HFF-Myc (cell line): Measurements from ENCODE around the gene SNRNP200.

Experiments used
- DNase-seq: peaks from one replicate; pipeline ENCODE4 v3.0.0-alpha.2; 2011; ENCODE audit warnings: low read depth; ENCODE audit errors: extremely low read depth
- H3K4me3 ChIP-seq: replicated peaks from 2 replicates; pipeline ENCODE4 v1.5.1; 2011; ENCODE audit warnings: low read depth, mild to moderate bottlenecking, control low read depth, low read length
- CTCF ChIP-seq: IDR thresholded peaks from 2 replicates; pipeline ENCODE4 v1.5.1; 2012; ENCODE audit warnings: mild to moderate bottlenecking, low read depth, low read length, control low read depth; ENCODE audit errors: missing control alignments

Gene SNRNP200

DNA sequence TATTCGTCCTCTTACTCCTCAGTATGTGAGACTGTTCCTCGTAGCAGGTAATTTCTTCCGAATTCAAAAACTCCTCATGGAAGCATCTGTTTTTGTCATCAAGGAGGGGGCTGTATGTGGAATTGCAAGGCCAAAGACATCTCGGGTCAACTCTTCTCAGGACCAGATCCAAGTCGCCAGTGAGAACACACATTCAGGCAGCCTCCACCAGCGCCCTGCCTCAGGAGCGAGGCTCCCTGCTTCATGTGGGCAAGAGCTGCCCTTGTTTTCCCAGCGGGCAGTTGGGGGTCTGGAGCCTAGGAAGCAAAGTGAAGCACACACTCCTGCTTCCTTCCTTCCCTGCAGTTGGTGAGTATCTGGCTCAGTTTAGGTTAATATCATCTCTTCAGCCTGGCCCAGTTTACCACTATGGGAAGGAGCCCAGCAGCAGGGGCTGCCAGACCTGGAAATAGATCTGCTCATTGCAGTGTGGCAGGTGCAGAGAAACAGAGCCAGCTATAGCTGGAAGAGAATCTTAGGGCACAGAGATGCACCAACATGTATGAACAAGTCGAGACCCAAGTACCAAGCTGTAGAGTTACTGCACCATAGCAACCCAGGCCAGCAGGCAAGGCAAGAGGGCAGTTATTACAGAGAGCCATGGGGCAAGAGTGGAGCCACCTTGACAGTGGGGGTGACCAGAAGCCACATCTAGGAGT, 64.9 kb downstream of the SNRNP200 start:
- no peak overlapping the region for H3K4me3 ChIP-seq
- DNase-seq = no peak
- TF ChIP-seq CTCF = no peak

- H3K4me3 ChIP-seq = no peak overlapping the region
- no peak for DNase-seq
- no peak for TF ChIP-seq CTCF
Observed at GRCh38 chr2:96239745-96240264, 65.5 kb downstream of the SNRNP200 start.

GRCh38 chr2:96239091-96239490, 66.3 kb downstream of the SNRNP200 start:
- no peak overlapping the region for H3K4me3 ChIP-seq
- TF ChIP-seq CTCF = no peak
- DNase-seq = no peak

DNA sequence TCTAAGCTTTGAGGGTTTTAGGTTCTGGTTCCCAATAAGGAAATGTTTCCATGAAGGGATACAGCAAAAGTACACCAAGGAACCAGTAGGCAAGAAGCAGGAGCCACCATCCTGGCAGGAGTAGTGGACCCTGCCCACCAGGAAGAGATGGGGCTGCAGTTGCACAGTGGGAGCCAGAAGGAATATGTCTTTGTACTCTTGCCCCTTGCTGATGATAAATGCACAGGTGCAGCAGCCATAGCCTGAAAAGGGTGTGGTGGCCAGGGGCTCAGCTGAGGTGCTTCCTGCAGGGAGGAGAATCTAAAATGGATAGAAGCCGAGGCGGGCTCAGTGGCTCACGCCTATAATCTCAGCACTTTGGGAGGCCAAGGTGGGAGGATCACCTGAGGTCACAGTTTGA, 67.1 kb downstream of the SNRNP200 start:
- DNase-seq = no peak
- no peak for TF ChIP-seq CTCF
- no peak overlapping the region for H3K4me3 ChIP-seq

- no peak for TF ChIP-seq CTCF
- DNase-seq = no peak
Observed at GRCh38 chr2:96236882-96237281, 68.5 kb downstream of the SNRNP200 start.

GRCh38 chr2:96233880-96234316, 71.4 kb downstream of the SNRNP200 start:
- TF ChIP-seq CTCF = no peak
- no peak overlapping the region for H3K4me3 ChIP-seq
- DNase-seq = no peak

More at GRCh38 chr2:96236882-96237281, 68.5 kb downstream of the SNRNP200 start:
- no peak overlapping the region for H3K4me3 ChIP-seq

GRCh38 chr2:96233436-96233835, 71.9 kb downstream of the SNRNP200 start:
- TF ChIP-seq CTCF = no peak
- no peak for DNase-seq
- H3K4me3 ChIP-seq = no peak overlapping the region
